ENCODE measurements around the gene IL36G. TPM values are rescaled to one million over a fixed set of nuclear protein-coding genes. Genes with fewer than 3 reads are reported as not detected.

IL36G gene
- total and polyA plus RNA-seq, 8 donors = 1.1 TPM; not detected in 7

- 14 to 32% (median 20%) methylated on average over 1 of the region's 1 CpG for WGBS, 5 donors
- H3K27ac ChIP-seq = no peak overlapping the region
- no peak for DNase-seq
- intact Hi-C loops (cut with DNase I; ENCODE audit: low total_unique reads) = no loop called here
- TF ChIP-seq EP300 (IDR thresholded peaks at IDR 0.05) (no peak), POLR2A (IDR thresholded peaks at IDR 0.05) (no peak), POLR2AphosphoS5 (IDR thresholded peaks at IDR 0.05) (no peak), CTCF (IDR thresholded peaks at IDR 0.05) (no peak)
- H3K9me3 ChIP-seq = no peaks in the 10 kb centered on the region
- H3K4me3 ChIP-seq = no peak overlapping the region
- no peaks in the 10 kb centered on the region for H3K36me3 ChIP-seq
- peaks cover 0 to 24% (median 0%) of the 10 kb centered on the region in 3 donors for H3K27me3 ChIP-seq
- no peaks in the 10 kb centered on the region for H3K4me1 ChIP-seq
These were observed 50.3 kb downstream of the IL36G start for GRCh38 chr2:113028112-113028511.

- no peak for DNase-seq
- Histone ChIP-seq H3K9me3 (no peaks in the 10 kb centered on the region), H3K36me3 (no peaks in the 10 kb centered on the region), H3K4me1 (no peaks in the 10 kb centered on the region), H3K27ac (no peak overlapping the region), H3K4me3 (no peak overlapping the region), H3K27me3 (peaks cover 0 to 15% (median 0%) of the 10 kb centered on the region in 3 donors)
- intact Hi-C loops (cut with DNase I; ENCODE audit: low total_unique reads) = no loop called here
- TF ChIP-seq CTCF (IDR thresholded peaks at IDR 0.05) (no peak), EP300 (IDR thresholded peaks at IDR 0.05) (no peak), POLR2AphosphoS5 (IDR thresholded peaks at IDR 0.05) (no peak), POLR2A (IDR thresholded peaks at IDR 0.05) (no peak)
- 86 to 100% (median 95%) methylated on average over 1 of the region's 1 CpG for WGBS, 5 donors
These were observed 54.9 kb downstream of the IL36G start for GRCh38 chr2:113032737-113033136.

GRCh38 chr2:113034016-113034415 is 56.2 kb downstream of the IL36G start:
- TF ChIP-seq POLR2AphosphoS5 (IDR thresholded peaks at IDR 0.05) (no peak), POLR2A (IDR thresholded peaks at IDR 0.05) (no peak), EP300 (IDR thresholded peaks at IDR 0.05) (no peak), CTCF (IDR thresholded peaks at IDR 0.05) (no peak)
- no peak for DNase-seq
- Histone ChIP-seq H3K4me3 (no peak overlapping the region), H3K9me3 (no peaks in the 10 kb centered on the region), H3K36me3 (no peaks in the 10 kb centered on the region), H3K4me1 (peaks cover 0 to 11% (median 6%) of the 10 kb centered on the region in 4 donors), H3K27ac (no peak overlapping the region), H3K27me3 (peaks cover 0 to 5% (median 0%) of the 10 kb centered on the region in 3 donors)
- WGBS, 5 donors = 58 to 68% (median 63%) methylated on average over 3 of the region's 3 CpGs
- intact Hi-C loops (cut with DNase I; ENCODE audit: low total_unique reads) = no loop called here

Small RNA genes lying within 50 kb of the gene (small RNA-seq; reads per million reads assigned to genes)
- gene HMGN2P23 = 0 reads per million in 4 donors

Other genes with a start within 250 kb of the IL36G start
- gene CKAP2L, start 213.4 kb upstream of the IL36G start, total RNA-seq = 1 to 10 TPM; 1.2 to 4.4 (median 2.0) TPM
- 1 to 10 TPM; 1.1 TPM for gene CKAP2L, start 213.4 kb upstream of the IL36G start, polyA plus RNA-seq
- gene IL1A, start 193.5 kb upstream of the IL36G start, total RNA-seq = not detected
- 1 to 10 TPM in 1 of 3 donors, under 1 TPM in 1, not detected in 1; 0.44 to 2.5 TPM for gene IL1A, start 193.5 kb upstream of the IL36G start, polyA plus RNA-seq
- 10 to 100 TPM in 2 of 5 donors, 1 to 10 TPM in 3; 1.2 to 25.4 (median 7.6) TPM for gene IL1B, start 141.2 kb upstream of the IL36G start, total RNA-seq
- 10 to 100 TPM in 2 of 3 donors, 1 to 10 TPM in 1; 4.6 to 64.9 (median 38.2) TPM for gene IL1B, start 141.2 kb upstream of the IL36G start, polyA plus RNA-seq
- not detected for gene IL37, start 66.8 kb upstream of the IL36G start, total RNA-seq
- under 1 TPM in 1 of 3 donors, not detected in 2; 0.55 TPM for gene IL37, start 66.8 kb upstream of the IL36G start, polyA plus RNA-seq
- gene IL36A, start 27.5 kb downstream of the IL36G start, total RNA-seq = not detected
- 1 to 10 TPM in 1 of 3 donors, not detected in 2; 9.7 TPM for gene IL36A, start 27.5 kb downstream of the IL36G start, polyA plus RNA-seq
- not detected for gene IL36B, start 74.9 kb downstream of the IL36G start, total RNA-seq
- gene IL36B, start 74.9 kb downstream of the IL36G start, polyA plus RNA-seq = not detected
- gene IL36RN, start 81.2 kb downstream of the IL36G start, total RNA-seq = not detected
- 1 to 10 TPM in 1 of 3 donors, not detected in 2; 1.8 TPM for gene IL36RN, start 81.2 kb downstream of the IL36G start, polyA plus RNA-seq
- gene IL1F10, start 90.0 kb downstream of the IL36G start, total RNA-seq = not detected
- not detected for gene IL1F10, start 90.0 kb downstream of the IL36G start, polyA plus RNA-seq
- 10 to 100 TPM in 2 of 5 donors, under 1 TPM in 1, not detected in 2; 0.87 to 29.3 (median 16.9) TPM for gene IL1RN, start 149.6 kb downstream of the IL36G start, total RNA-seq
- 100 to 1,000 TPM in 1 of 3 donors, 10 to 100 TPM in 2; 27.6 to 220 (median 40.9) TPM for gene IL1RN, start 149.6 kb downstream of the IL36G start, polyA plus RNA-seq
- gene PSD4, start 196.0 kb downstream of the IL36G start, total RNA-seq = 100 to 1,000 TPM in 2 of 5 donors, 10 to 100 TPM in 3; 35.3 to 146 (median 73.5) TPM
- gene PSD4, start 196.0 kb downstream of the IL36G start, polyA plus RNA-seq = 10 to 100 TPM; 19.9 to 23.8 (median 19.9) TPM